Measurements from ENCODE around the gene ITGA5.

The ITGA5 gene

GRCh38 chr12:54381136-54381535, 37.9 kb downstream of the ITGA5 start:
- DNase-seq (ENCODE audit: low spot score): no peak
- no peak for TF ChIP-seq CTCF (IDR thresholded peaks at IDR 0.05; ENCODE audit: borderline replicate concordance, control extremely low read depth, extremely low read depth, insufficient read depth, missing control alignments)
- in situ Hi-C loops (cut with MboI; ENCODE audit: low sequenced_read_pairs, unreplicated experiment): no loop called here

GRCh38 chr12:54379398-54380201, 39.5 kb downstream of the ITGA5 start:
- TF ChIP-seq CTCF (IDR thresholded peaks at IDR 0.05; ENCODE audit: borderline replicate concordance, control extremely low read depth, extremely low read depth, insufficient read depth, missing control alignments): peak; percentile 100

GRCh38 chr12:54378796-54379397, 40.2 kb downstream of the ITGA5 start:
- TF ChIP-seq CTCF (IDR thresholded peaks at IDR 0.05; ENCODE audit: borderline replicate concordance, control extremely low read depth, extremely low read depth, insufficient read depth, missing control alignments): no peak
- in situ Hi-C loops (cut with MboI; ENCODE audit: low sequenced_read_pairs, unreplicated experiment): no loop called here
- no peak for DNase-seq (ENCODE audit: low spot score)

More at GRCh38 chr12:54379398-54380201, 39.5 kb downstream of the ITGA5 start:
- in situ Hi-C loops (cut with MboI; ENCODE audit: low sequenced_read_pairs, unreplicated experiment): no loop called here
- peak; percentile 94 for DNase-seq (ENCODE audit: low spot score)

GRCh38 chr12:54377797-54378515, 41.1 kb downstream of the ITGA5 start:
- no peak for DNase-seq (ENCODE audit: low spot score)
- in situ Hi-C loops (cut with MboI; ENCODE audit: low sequenced_read_pairs, unreplicated experiment): no loop called here

GRCh38 chr12:54377007-54377406, 42.1 kb downstream of the ITGA5 start:
- no peak for DNase-seq (ENCODE audit: low spot score)
- in situ Hi-C loops (cut with MboI; ENCODE audit: low sequenced_read_pairs, unreplicated experiment): no loop called here
- TF ChIP-seq CTCF (IDR thresholded peaks at IDR 0.05; ENCODE audit: borderline replicate concordance, control extremely low read depth, extremely low read depth, insufficient read depth, missing control alignments): no peak

More at GRCh38 chr12:54377797-54378515, 41.1 kb downstream of the ITGA5 start:
- TF ChIP-seq CTCF (IDR thresholded peaks at IDR 0.05; ENCODE audit: borderline replicate concordance, control extremely low read depth, extremely low read depth, insufficient read depth, missing control alignments): no peak

GRCh38 chr12:54376596-54376995, 42.5 kb downstream of the ITGA5 start:
- no peak for DNase-seq (ENCODE audit: low spot score)
- TF ChIP-seq CTCF (IDR thresholded peaks at IDR 0.05; ENCODE audit: borderline replicate concordance, control extremely low read depth, extremely low read depth, insufficient read depth, missing control alignments): no peak
- in situ Hi-C loops (cut with MboI; ENCODE audit: low sequenced_read_pairs, unreplicated experiment): no loop called here
